Hepatocyte (in vitro differentiated cells): ENCODE data around the gene FAF2. TPM values are rescaled to one million over a fixed set of nuclear protein-coding genes. Genes with fewer than 3 reads are reported as not detected.

ENCODE experiments used
- DNase-seq: peaks from one replicate; pipeline ENCODE4 v3.0.0-alpha.2; 2016; ENCODE audit warnings: low spot score
- H2AFZ ChIP-seq: fragments of 200-600 bp; sonication (generic); 2 replicates; pipeline ENCODE4 v1.6.0; 2016; ENCODE audit warnings: antibody characterized with exemption, mild to moderate bottlenecking
- H3K27ac ChIP-seq: fragments of 200-600 bp; sonication (generic); 2 replicates; pipeline ENCODE4 v1.5.1; 2016; ENCODE audit warnings: mild to moderate bottlenecking
- H3K27me3 ChIP-seq: fragments of 200-600 bp; sonication (generic); 2 replicates; pipeline ENCODE4 v1.6.1; 2016
- H3K36me3 ChIP-seq: fragments of 200-600 bp; sonication (generic); replicated peaks from 2 replicates; pipeline ENCODE4 v1.5.1; 2016; ENCODE audit warnings: low read depth; ENCODE audit not compliant: insufficient read depth
- H3K4me1 ChIP-seq: fragments of 200-600 bp; sonication (generic); 2 replicates; pipeline ENCODE4 v1.5.1; 2016; ENCODE audit warnings: mild to moderate bottlenecking, moderate library complexity; ENCODE audit not compliant: insufficient read depth
- H3K4me2 ChIP-seq: fragments of 200-600 bp; sonication (generic); 2 replicates; pipeline ENCODE4 v1.6.0; 2016
- H3K4me3 ChIP-seq: fragments of 200-600 bp; sonication (generic); 2 replicates; pipeline ENCODE4 v1.5.1; 2016; ENCODE audit warnings: mild to moderate bottlenecking
- H3K79me2 ChIP-seq: fragments of 200-600 bp; sonication (generic); 2 replicates; pipeline ENCODE4 v1.6.0; 2017; ENCODE audit warnings: mild to moderate bottlenecking
- H3K9me2 ChIP-seq: fragments of 200-600 bp; sonication (generic); replicated peaks from 2 replicates; pipeline ENCODE4 v1.6.0; 2017; ENCODE audit warnings: mild to moderate bottlenecking; ENCODE audit not compliant: insufficient read depth
- H3K9me3 ChIP-seq: fragments of 200-600 bp; sonication (generic); 2 replicates; pipeline ENCODE4 v1.5.1; 2016; ENCODE audit warnings: low read depth, mild to moderate bottlenecking
- H4K20me1 ChIP-seq: fragments of 200-600 bp; sonication (generic); 2 replicates; pipeline ENCODE4 v1.6.0; 2016; ENCODE audit warnings: mild to moderate bottlenecking; ENCODE audit not compliant: insufficient read depth, poor library complexity, severe bottlenecking
- CTCF ChIP-seq: fragments of 200-600 bp; sonication (generic); IDR thresholded peaks from 2 replicates; pipeline ENCODE4 v1.5.1; 2016; ENCODE audit warnings: antibody characterized with exemption, mild to moderate bottlenecking; ENCODE audit not compliant: poor library complexity
- EZH2 ChIP-seq: fragments of 200-600 bp; sonication (generic); IDR thresholded peaks from 2 replicates; pipeline ENCODE4 v1.6.1; 2016; ENCODE audit warnings: antibody characterized with exemption, mild to moderate bottlenecking, borderline replicate concordance
- EZH2phosphoT487 ChIP-seq: fragments of 200-600 bp; sonication (generic); IDR thresholded peaks from one replicate; pipeline ENCODE4 v1.6.1; 2018; ENCODE audit warnings: antibody characterized with exemption, mild to moderate bottlenecking, low read depth, moderate library complexity; ENCODE audit not compliant: unreplicated experiment, severe bottlenecking
- WGBS: methylation state at CpG from one replicate; pipeline ENCODE4 v1.1.6; 2016; ENCODE audit warnings: low lambda C conversion rate; ENCODE audit errors: missing lambda C conversion rate; 5-methylcytosine and 5-hydroxymethylcytosine counted together
- polyA plus RNA-seq: library from polyadenylated mRNA; unstranded; fragments of >200 nt; fragmentation: Nextera tagmentation; extraction: Ambion mirVana; gene quantifications from 2 replicates; pipeline ENCODE4 v1.2.1, GENCODE V29; 2016
- total RNA-seq: library from RNA; depleted of rRNA; stranded (reverse); fragments of >200 nt; gene quantifications from 2 replicates; pipeline ENCODE4 v1.2.3, GENCODE V29; 2014

The FAF2 gene
- total RNA-seq (63.1 and 66.4 TPM in 2 replicates), polyA plus RNA-seq (43.0 and 47.3 TPM in 2 replicates)

DNA sequence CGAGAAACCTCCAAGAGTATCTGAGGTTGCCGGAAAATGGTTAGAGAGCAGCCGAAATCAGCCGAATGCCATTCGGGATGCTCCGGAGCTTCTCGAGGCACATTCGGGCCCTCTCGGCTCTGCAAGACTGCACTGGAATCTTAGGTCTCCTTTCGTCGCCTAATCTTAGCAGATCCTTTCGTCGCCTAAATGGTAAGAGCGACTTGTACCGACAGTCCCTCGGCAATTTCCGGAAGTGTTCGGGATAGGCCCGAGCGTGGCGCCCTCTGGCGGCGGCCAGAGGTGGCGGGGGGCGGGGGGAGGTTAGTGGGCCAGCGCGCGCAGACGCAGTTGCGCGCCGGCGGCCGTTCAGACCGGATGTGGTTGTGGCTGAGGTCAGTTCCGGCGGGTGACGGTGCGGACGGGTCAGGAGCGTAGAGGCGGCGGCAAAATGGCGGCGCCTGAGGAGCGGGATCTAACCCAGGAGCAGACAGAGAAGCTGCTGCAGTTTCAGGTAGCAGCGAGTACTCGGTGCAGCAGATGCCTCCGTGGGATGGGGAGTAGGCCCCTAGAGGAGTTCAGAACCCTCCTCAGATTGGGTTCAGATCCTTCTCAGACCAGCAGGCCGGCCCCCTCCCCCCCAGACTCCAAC lies at the start of gene FAF2:
TSS of gene FAF2 (plus strand) at position 408 of the 631 bp plus-strand sequence. CDS start at position 431, 23 bp downstream.
- no peaks in the 10 kb centered on the region for H3K9me2 ChIP-seq
- WGBS, result 2% methylated on average over 37 of the region's 50 CpGs
- H4K20me1 ChIP-seq, result peaks cover 28% of the 10 kb centered on the region
- peak within 1 kb of the TSS; percentile 95 for H3K4me2 ChIP-seq
- H3K36me3 ChIP-seq, result no peaks in the 10 kb centered on the region
- H3K27ac ChIP-seq, result peak within 1 kb of the TSS; percentile 99
- TF ChIP-seq CTCF, result peak; percentile 100
- TF ChIP-seq EZH2, result no peak
- TF ChIP-seq EZH2phosphoT487, result no peak
- no peaks in the 10 kb centered on the region for H3K9me3 ChIP-seq
- DNase-seq, result peak; percentile 98
- peak within 1 kb of the TSS; percentile 92 for H3K4me3 ChIP-seq
- H2AFZ ChIP-seq, result peak within 1 kb of the TSS; percentile 43
- peaks cover 18% of the 10 kb centered on the region for H3K4me1 ChIP-seq
- H3K79me2 ChIP-seq, result peaks cover 53% of the 10 kb centered on the region
- no peaks in the 10 kb centered on the region for H3K27me3 ChIP-seq

DNA sequence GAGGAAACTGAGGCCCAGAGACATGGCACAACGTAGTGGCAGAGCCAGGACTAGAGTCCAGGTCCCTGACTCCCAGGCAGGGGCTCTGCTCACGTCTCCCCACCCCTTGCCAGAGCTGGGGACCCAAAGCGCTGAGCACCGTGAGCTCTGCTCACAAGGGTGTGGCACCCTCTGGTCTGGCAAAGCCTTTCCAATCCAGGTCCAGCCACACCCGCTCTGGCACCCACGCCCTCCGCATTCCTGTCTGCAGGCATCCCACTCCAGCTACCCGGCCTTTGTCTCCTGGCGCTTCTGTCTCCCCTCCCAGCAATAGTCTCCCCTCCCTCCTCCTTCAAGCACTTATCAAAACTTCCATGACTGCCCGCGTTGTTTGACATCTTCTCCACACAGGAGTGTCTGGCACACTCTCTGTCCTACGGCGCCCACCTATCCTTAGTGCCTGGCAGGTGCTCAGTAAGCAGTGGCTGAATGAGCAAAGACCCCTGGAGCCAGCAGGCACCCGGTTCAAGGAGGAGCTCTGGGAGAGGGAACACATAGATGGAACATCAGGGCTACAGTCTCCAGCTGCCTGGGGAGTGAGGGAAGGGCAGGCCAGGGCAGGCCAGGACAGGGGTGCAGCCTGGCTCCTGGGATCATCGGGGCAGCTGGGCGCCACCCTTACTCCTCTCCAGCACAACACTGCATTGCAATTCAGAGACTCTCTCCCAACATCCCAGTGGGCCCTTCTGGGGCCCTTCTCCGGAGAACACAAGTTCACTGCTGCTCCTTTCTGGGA lies 47.6 kb upstream of the FAF2 start:
- Histone ChIP-seq H3K4me1 (peaks cover 9% of the 10 kb centered on the region), H3K4me2 (peak overlapping the region; percentile 45), H3K27ac (peak overlapping the region; percentile 84), H3K9me2 (no peaks in the 10 kb centered on the region), H3K79me2 (peaks cover 6% of the 10 kb centered on the region), H3K27me3 (no peaks in the 10 kb centered on the region), H2AFZ (no peak overlapping the region), H3K9me3 (no peaks in the 10 kb centered on the region), H3K36me3 (no peaks in the 10 kb centered on the region), H3K4me3 (no peak overlapping the region), H4K20me1 (no peaks in the 10 kb centered on the region)
- TF ChIP-seq CTCF (no peak), EZH2 (no peak), EZH2phosphoT487 (no peak)
- 65% methylated on average over 17 of the region's 17 CpGs for WGBS
- DNase-seq, result peak; percentile 68

- Histone ChIP-seq H3K79me2 (peaks cover 6% of the 10 kb centered on the region), H3K4me2 (no peak overlapping the region), H3K4me3 (no peak overlapping the region), H3K36me3 (no peaks in the 10 kb centered on the region), H3K9me2 (no peaks in the 10 kb centered on the region), H3K9me3 (no peaks in the 10 kb centered on the region), H2AFZ (no peak overlapping the region), H4K20me1 (no peaks in the 10 kb centered on the region), H3K4me1 (peaks cover 9% of the 10 kb centered on the region), H3K27ac (peak overlapping the region; percentile 84), H3K27me3 (no peaks in the 10 kb centered on the region)
- no peak for TF ChIP-seq EZH2
- no peak for TF ChIP-seq EZH2phosphoT487
- TF ChIP-seq CTCF, result no peak
- 95% methylated on average over 22 of the region's 22 CpGs for WGBS
- no peak for DNase-seq
Observed at GRCh38 chr5:176401281-176402205, 46.6 kb upstream of the FAF2 start.
